Keratinocyte (primary cell): ENCODE measurements around the gene PDIA6. TPM values are rescaled to one million over a fixed set of nuclear protein-coding genes. Genes with fewer than 3 reads are reported as not detected.
A peak's percentile ranks its signal among the peaks of the same experiment; 100 is the strongest.

Experiments used
- DNase-seq: peaks from one replicate; pipeline ENCODE4 v3.0.0-alpha.2; 2011; ENCODE audit warnings: low read depth, missing footprints, low spot score
- FAIRE-seq: peaks from 2 replicates; lab custom pipeline; 2011; peaks lifted over from hg19 to GRCh38; lab: Jason Lieb, UNC
- H2AFZ ChIP-seq: 2 replicates; pipeline ENCODE4 v1.6.0; 2012; ENCODE audit warnings: low read length, control low read depth, inconsistent platforms; ENCODE audit not compliant: control insufficient read depth
- H3K27ac ChIP-seq: 2 replicates; pipeline ENCODE4 v1.5.1; 2011; ENCODE audit warnings: low read length; ENCODE audit not compliant: control insufficient read depth, insufficient read depth
- H3K27me3 ChIP-seq: 3 replicates; pipeline ENCODE4 v1.6.0; 2011; ENCODE audit warnings: low read length; ENCODE audit not compliant: control insufficient read depth, insufficient read depth; ENCODE audit errors: extremely low read depth
- H3K36me3 ChIP-seq, 2 experiments: 2 replicates in 1 of 2; 3 replicates in 1 of 2; pipeline ENCODE4 v1.5.1; 2011; ENCODE audit warnings: low read length in 2 of 2, mild to moderate bottlenecking in 1 of 2; ENCODE audit not compliant: control insufficient read depth in 2 of 2, insufficient read depth in 2 of 2; ENCODE audit errors: extremely low read depth in 1 of 2
- H3K4me1 ChIP-seq: 3 replicates; pipeline ENCODE4 v1.5.1; 2011; ENCODE audit warnings: low read length; ENCODE audit not compliant: control insufficient read depth, insufficient read depth; ENCODE audit errors: extremely low read depth
- H3K4me2 ChIP-seq: 3 replicates; pipeline ENCODE4 v1.6.0; 2011; ENCODE audit warnings: low read depth, low read length; ENCODE audit not compliant: control insufficient read depth, insufficient read depth; ENCODE audit errors: extremely low read depth
- H3K4me3 ChIP-seq, 3 experiments: fragments of 200-600 bp in 1 of 3; sonication (generic) in 1 of 3; 2 replicates in 2 of 3; 3 replicates in 1 of 3; pipeline ENCODE4 v1.5.1; 2011 to 2016; ENCODE audit warnings: low read length in 3 of 3, mild to moderate bottlenecking in 3 of 3, control low read depth in 2 of 3, inconsistent platforms in 1 of 3, low read depth in 1 of 3, mixed read lengths in 1 of 3, mixed run types in 1 of 3, moderate library complexity in 1 of 3; ENCODE audit not compliant: control insufficient read depth in 2 of 3, insufficient read depth in 2 of 3; ENCODE audit errors: extremely low read depth in 1 of 3
- H3K79me2 ChIP-seq: 2 replicates; pipeline ENCODE4 v1.6.0; 2012; ENCODE audit warnings: low read length; ENCODE audit not compliant: control insufficient read depth, insufficient read depth
- H3K9ac ChIP-seq: 3 replicates; pipeline ENCODE4 v1.6.0; 2011; ENCODE audit warnings: low read length; ENCODE audit not compliant: control insufficient read depth, insufficient read depth; ENCODE audit errors: extremely low read depth
- H3K9me1 ChIP-seq: 3 replicates; pipeline ENCODE4 v1.6.0; 2011; ENCODE audit warnings: low read length; ENCODE audit not compliant: control insufficient read depth, insufficient read depth; ENCODE audit errors: extremely low read depth
- H3K9me3 ChIP-seq: 2 replicates; pipeline ENCODE4 v1.5.1; 2012; ENCODE audit warnings: low read depth, low read length; ENCODE audit not compliant: control insufficient read depth
- H4K20me1 ChIP-seq: 3 replicates; pipeline ENCODE4 v1.6.0; 2011; ENCODE audit warnings: low read length; ENCODE audit not compliant: control insufficient read depth, insufficient read depth; ENCODE audit errors: extremely low read depth
- EZH2 ChIP-seq: IDR thresholded peaks from one replicate; pipeline ENCODE4 v1.6.1; 2012; ENCODE audit warnings: inconsistent platforms, mild to moderate bottlenecking, low read length, moderate library complexity
- dilution Hi-C: fragments of 300-500 bp; cut with MboI; formaldehyde crosslinking; loops from one replicate; pipeline ENCODE4 v1.7.0; 2020; ENCODE audit warnings: low sequenced_read_pairs; ENCODE audit not compliant: extremely low pct_ligation_motif_present
- polyA plus RNA-seq, 5 experiments: library from polyadenylated mRNA; depleted of rRNA in 3 of 5; stranded (reverse) in 3 of 5; stranded (forward) in 1 of 5; unstranded in 1 of 5; fragments of >200 nt; gene quantifications; 1 replicate in 1 of 5; 2 replicates in 3 of 5; 3 replicates in 1 of 5; pipeline versions ENCODE4 v1.2.1 to v1.2.3, GENCODE V29; 2011 to 2012; ENCODE audit warnings: missing spikeins in 2 of 5, low read depth in 1 of 5, low replicate concordance in 1 of 5
- TF ChIP-seq, protein P1 (sequence below), 3 experiments: IDR thresholded peaks in 1 of 3; conservative IDR thresholded peaks in 1 of 3; optimal IDR thresholded peaks in 1 of 3; 2 replicates in 2 of 3; 3 replicates in 1 of 3; pipeline versions ENCODE3 to v1.5.1; 2011; ENCODE audit warnings: low read length in 3 of 3, mild to moderate bottlenecking in 3 of 3, moderate library complexity in 2 of 3, control low read depth in 1 of 3, inconsistent platforms in 1 of 3; ENCODE audit not compliant: insufficient read depth in 2 of 3; ENCODE audit errors: extremely low read depth in 1 of 3

The PDIA6 gene
- polyA plus RNA-seq, 1 donor (not counting 4 experiments of a cell fraction or from before 2014, with no cell fraction given), result 310 TPM

DNA sequence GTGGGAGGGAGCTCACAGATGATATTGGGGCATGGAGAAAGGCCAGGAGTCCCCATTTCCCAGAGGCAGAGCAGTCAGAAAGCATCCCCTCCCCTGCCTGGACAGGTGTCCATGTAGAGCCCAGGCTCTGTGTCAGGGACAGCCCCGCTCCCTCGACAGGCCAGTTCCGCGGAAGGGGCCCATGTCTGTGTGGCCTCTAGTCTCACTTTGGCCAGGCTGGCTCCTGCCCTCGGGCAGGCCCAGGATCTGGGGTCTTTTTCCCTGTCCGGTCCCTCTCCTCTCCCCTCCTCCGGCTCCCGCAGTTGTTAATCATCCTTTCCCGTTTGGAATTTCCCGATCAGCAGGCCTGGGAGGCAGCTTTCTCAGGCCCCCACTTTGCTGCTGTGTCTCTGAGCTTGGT lies 20.4 kb upstream of the PDIA6 start:
- dilution Hi-C loops, result no loop called here
- DNase-seq, result no peak
- Histone ChIP-seq H3K4me1 (no peaks in the 10 kb centered on the region), H3K9me1 (no peaks in the 10 kb centered on the region), H2AFZ (no peak overlapping the region), H4K20me1 (no peaks in the 10 kb centered on the region), H3K27ac (no peak overlapping the region), H3K36me3 (no peaks in the 10 kb centered on the region), H3K79me2 (no peaks in the 10 kb centered on the region), H3K9ac (no peak overlapping the region), H3K27me3 (peaks cover 10% of the 10 kb centered on the region), H3K4me3 (no peak overlapping the region), H3K9me3 (no peaks in the 10 kb centered on the region), H3K4me2 (no peak overlapping the region)
- FAIRE-seq, result no peak
- TF ChIP-seq EZH2, result no peak
- TF ChIP-seq, protein P1, sequence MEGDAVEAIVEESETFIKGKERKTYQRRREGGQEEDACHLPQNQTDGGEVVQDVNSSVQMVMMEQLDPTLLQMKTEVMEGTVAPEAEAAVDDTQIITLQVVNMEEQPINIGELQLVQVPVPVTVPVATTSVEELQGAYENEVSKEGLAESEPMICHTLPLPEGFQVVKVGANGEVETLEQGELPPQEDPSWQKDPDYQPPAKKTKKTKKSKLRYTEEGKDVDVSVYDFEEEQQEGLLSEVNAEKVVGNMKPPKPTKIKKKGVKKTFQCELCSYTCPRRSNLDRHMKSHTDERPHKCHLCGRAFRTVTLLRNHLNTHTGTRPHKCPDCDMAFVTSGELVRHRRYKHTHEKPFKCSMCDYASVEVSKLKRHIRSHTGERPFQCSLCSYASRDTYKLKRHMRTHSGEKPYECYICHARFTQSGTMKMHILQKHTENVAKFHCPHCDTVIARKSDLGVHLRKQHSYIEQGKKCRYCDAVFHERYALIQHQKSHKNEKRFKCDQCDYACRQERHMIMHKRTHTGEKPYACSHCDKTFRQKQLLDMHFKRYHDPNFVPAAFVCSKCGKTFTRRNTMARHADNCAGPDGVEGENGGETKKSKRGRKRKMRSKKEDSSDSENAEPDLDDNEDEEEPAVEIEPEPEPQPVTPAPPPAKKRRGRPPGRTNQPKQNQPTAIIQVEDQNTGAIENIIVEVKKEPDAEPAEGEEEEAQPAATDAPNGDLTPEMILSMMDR (optimal IDR thresholded peaks at IDR 0.05 in 1 of 3, IDR thresholded peaks at IDR 0.05 in 1 of 3, conservative IDR thresholded peaks at IDR 0.05 in 1 of 3; ENCODE audit: extremely low read depth in 1 of 3, insufficient read depth in 2 of 3, low read length in 3 of 3), result no peak

DNA sequence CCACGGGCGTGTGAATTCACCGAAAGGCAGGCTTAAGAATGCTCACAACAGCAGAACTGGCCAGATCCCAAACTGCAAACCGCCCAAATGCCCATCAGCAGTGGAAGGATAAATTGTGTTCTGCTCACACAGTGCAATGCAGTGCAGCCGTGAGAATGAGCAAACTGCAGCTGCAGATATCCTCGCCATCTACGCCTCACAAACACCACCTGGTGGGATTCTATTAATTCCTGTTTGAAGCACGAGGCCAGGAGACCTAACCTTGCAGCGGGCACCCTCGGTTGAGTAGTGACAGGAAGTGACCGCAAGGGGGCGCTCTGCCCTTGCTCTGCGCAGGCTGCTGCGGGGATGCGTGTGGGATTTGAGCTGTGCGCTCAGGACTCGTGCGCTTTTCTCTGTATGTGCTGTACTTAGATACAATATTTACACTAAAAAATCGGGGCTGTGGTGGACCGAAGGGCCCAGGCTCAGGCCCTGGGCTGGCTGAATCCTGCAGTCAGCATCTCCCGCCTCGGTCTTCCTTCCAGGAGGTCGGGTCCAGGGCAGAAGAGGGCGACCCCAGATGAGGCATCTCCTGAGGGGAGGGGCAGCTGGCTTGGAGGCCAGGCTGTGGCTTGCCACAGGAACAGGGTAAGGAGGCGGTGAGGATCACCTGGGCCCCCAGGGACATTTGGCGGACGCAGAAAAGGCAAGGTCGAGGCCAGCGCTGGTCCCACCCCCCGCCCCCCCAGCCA lies 19.8 kb upstream of the PDIA6 start:
- H2AFZ ChIP-seq, result no peak overlapping the region

More for the DNA sequence above, 19.8 kb upstream of the PDIA6 start:
- peak overlapping the region; percentile 22 for H3K4me2 ChIP-seq
- no peak overlapping the region for H3K9ac ChIP-seq
- H3K27me3 ChIP-seq, result peaks cover 10% of the 10 kb centered on the region
- H3K4me1 ChIP-seq, result no peaks in the 10 kb centered on the region
- no peak overlapping the region for H3K4me3 ChIP-seq
- peak; percentile 79 for FAIRE-seq
- H3K9me3 ChIP-seq, result no peaks in the 10 kb centered on the region
- no peak overlapping the region for H3K27ac ChIP-seq
- H3K36me3 ChIP-seq, result no peaks in the 10 kb centered on the region
- DNase-seq, result peak; percentile 15
- dilution Hi-C loops, result no loop called here
- H3K79me2 ChIP-seq, result no peaks in the 10 kb centered on the region
- H4K20me1 ChIP-seq, result no peaks in the 10 kb centered on the region
- TF ChIP-seq EZH2, result no peak
- TF ChIP-seq, protein P1 (optimal IDR thresholded peaks at IDR 0.05 in 1 of 3, IDR thresholded peaks at IDR 0.05 in 1 of 3, conservative IDR thresholded peaks at IDR 0.05 in 1 of 3; ENCODE audit: extremely low read depth in 1 of 3, insufficient read depth in 2 of 3, low read length in 3 of 3), result peak; percentile 97 to 100 (median 98)
- H3K9me1 ChIP-seq, result no peaks in the 10 kb centered on the region
